ENCODE measurements around the gene OVOL2. TPM values are rescaled to one million over a fixed set of nuclear protein-coding genes. Genes with fewer than 3 reads are reported as not detected.
A peak's percentile ranks its signal among the peaks of the same experiment; 100 is the strongest.
"Not testable (repeated sequence)": the region's sequence is repeated elsewhere in the genome, so short reads cannot be mapped to it uniquely, and the experiment has no call there.

The OVOL2 gene
- not detected in 2 replicates for total RNA-seq

- H3K4me1 Mint-ChIP-seq = peaks cover 14% of the 10 kb centered on the region
- intact Hi-C loops (cut with micrococcal nuclease) = no loop called here
- no peaks in the 10 kb centered on the region for H3K36me3 Mint-ChIP-seq (ENCODE audit: low read depth)
- POLR2A ChIA-PET = interaction anchor here (0.5 to 0.7 kb wide), 4 partner anchors 11 to 106 kb away, joined by 3 to 10 read pairs (median 4); no protein-coding TSS in a partner anchor
- TF ChIP-seq CTCF (IDR thresholded peaks at IDR 0.05) = no peak
- H3K27me3 Mint-ChIP-seq = peaks cover 59% of the 10 kb centered on the region
- peak within 1 kb of the TSS; percentile 48 for H3K4me3 Mint-ChIP-seq
- DNase-seq (no peak), ATAC-seq (ENCODE audit: low read depth) (no peak)
- no peak within 1 kb of the TSS for H3K27ac Mint-ChIP-seq
- peaks cover 2% of the 10 kb centered on the region for H3K9me3 Mint-ChIP-seq
- CTCF ChIA-PET = interaction anchor here (1.3 kb wide), 1 partner anchor 9 kb away, joined by 4 read pairs; no protein-coding TSS in a partner anchor
Measured at GRCh38 chr20:18057101-18057993, at the start of gene OVOL2. TSS of gene OVOL2 (minus strand) at chr20:18057916. CDS start at chr20:18057634, 282 bp downstream.

DNA sequence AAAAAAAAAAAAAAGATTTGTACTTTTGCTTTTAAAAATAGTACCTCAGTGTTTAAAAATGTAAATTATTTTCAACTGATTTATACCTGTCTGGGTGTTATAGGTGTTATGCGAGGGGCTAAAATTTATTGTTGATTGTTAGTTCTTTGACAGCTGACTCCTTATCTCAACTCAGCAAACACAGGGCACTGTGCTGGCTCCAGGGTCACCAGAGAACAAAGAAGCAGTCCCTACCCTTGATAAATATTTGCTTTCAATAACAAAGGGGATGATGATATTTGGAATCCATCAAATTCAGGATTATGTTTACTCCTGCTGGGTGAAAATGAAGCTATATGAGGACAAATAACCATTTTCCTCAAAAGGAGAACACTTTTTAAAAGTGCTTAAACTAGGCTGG lies 45.8 kb upstream of the OVOL2 start:
- no peak for DNase-seq
- ChIA-PET POLR2A (no interaction called here), CTCF (no interaction called here)
- no peak for ATAC-seq (ENCODE audit: low read depth)
- Mint-ChIP-seq H3K9me3 (peaks cover 8% of the 10 kb centered on the region), H3K36me3 (ENCODE audit: low read depth) (no peaks in the 10 kb centered on the region), H3K27ac (no peak overlapping the region), H3K27me3 (peaks cover 18% of the 10 kb centered on the region), H3K4me3 (no peak overlapping the region), H3K4me1 (no peaks in the 10 kb centered on the region)
- no peak for TF ChIP-seq CTCF (IDR thresholded peaks at IDR 0.05)
- intact Hi-C loops (cut with micrococcal nuclease) = no loop called here

DNA sequence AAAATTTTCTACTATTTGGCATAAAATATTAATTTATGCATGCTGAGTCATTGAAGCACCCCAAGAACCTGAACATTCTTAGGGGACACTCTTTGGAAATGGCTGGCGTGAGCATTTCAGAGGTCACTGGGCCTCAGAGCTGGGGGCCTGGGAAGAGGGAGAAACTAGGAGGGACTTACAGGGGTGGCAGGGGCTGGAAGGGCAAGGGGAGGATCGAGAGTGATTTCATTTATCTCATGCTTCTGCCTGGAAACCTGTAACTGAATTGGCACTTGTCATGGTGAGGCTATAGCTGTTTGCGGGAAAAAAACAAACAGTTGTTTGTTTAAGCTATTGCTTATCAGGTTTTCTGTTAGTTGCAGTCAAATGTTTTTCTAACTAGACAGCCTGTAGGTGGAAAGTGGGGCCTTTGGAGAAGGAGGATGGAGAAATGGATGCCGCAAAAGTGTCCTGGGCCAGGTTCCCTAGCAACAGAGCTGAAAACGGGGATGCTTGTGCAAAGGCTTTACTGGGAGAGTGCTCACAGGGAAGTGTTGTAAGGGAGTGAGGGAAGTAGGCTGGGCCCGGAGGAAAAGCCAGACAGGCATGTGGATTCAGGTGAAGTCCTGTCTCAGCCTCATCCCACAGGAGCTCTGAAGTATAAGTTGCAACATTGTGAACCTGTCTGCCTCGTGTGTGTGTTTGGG lies 43.6 kb upstream of the OVOL2 start:
- ATAC-seq (ENCODE audit: low read depth) (no peak), DNase-seq (no peak)
- intact Hi-C loops (cut with micrococcal nuclease) = no loop called here
- H3K4me3 Mint-ChIP-seq = no peak overlapping the region
- no peaks in the 10 kb centered on the region for H3K9me3 Mint-ChIP-seq
- ChIA-PET POLR2A (no interaction called here), CTCF (no interaction called here)
- H3K4me1 Mint-ChIP-seq = no peaks in the 10 kb centered on the region
- no peak for TF ChIP-seq CTCF (IDR thresholded peaks at IDR 0.05)
- peaks cover 24% of the 10 kb centered on the region for H3K27me3 Mint-ChIP-seq
- H3K27ac Mint-ChIP-seq = no peak overlapping the region
- no peaks in the 10 kb centered on the region for H3K36me3 Mint-ChIP-seq (ENCODE audit: low read depth)

DNA sequence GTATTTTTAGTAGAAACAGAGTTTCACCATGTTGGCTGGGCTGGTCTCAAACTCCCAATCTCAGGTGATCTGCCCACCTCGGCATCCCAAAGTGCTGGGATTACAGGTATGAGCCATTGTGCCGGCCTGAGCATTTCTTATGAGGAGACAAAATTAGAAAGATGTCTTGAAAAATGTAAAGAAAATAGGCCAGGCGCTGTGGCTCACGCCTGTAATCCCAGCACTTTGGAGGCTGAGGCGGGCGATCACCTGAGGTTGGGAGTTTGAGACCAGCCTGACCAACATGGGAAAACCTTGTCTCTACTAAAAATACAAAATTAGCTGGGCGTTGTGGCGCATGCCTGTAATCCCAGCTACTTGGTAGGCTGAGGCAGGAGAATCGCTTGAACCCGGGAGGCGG lies 42.9 kb upstream of the OVOL2 start:
- H3K36me3 Mint-ChIP-seq (ENCODE audit: low read depth); H3K4me1 Mint-ChIP-seq; POLR2A ChIA-PET; CTCF ChIA-PET; intact Hi-C loops (cut with micrococcal nuclease); H3K9me3 Mint-ChIP-seq; DNase-seq; H3K4me3 Mint-ChIP-seq; ATAC-seq (ENCODE audit: low read depth); H3K27ac Mint-ChIP-seq: not testable (repeated sequence)
- peaks cover 24% of the 10 kb centered on the region for H3K27me3 Mint-ChIP-seq

DNA sequence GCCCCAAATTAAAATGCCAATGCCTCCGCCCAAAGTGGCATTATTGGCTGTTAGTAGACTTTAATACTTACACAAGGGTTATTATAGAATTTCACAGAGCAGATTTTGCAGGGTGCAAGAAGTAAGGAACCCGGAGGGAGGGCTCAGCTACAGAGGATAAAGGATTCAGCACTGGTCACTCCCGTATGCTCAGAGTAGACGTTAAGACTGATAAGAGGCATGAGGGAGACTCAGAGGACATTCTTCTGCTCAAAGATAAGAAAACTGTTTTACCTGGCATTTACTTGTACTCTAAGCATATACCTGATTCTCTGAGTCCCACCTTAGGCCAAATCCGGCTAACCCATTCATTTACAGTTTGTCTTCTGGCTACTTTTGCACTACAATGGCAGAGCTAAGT lies 36.5 kb upstream of the OVOL2 start:
- DNase-seq (no peak), ATAC-seq (ENCODE audit: low read depth) (no peak)
- Mint-ChIP-seq H3K4me3 (no peak overlapping the region), H3K27me3 (peaks cover 29% of the 10 kb centered on the region), H3K4me1 (no peaks in the 10 kb centered on the region), H3K36me3 (ENCODE audit: low read depth) (no peaks in the 10 kb centered on the region), H3K9me3 (no peaks in the 10 kb centered on the region), H3K27ac (no peak overlapping the region)
- ChIA-PET POLR2A (no interaction called here), CTCF (no interaction called here)
- intact Hi-C loops (cut with micrococcal nuclease) = no loop called here
- no peak for TF ChIP-seq CTCF (IDR thresholded peaks at IDR 0.05)
